H1 (cell line): ENCODE data around the gene F7. TPM values are rescaled to one million over a fixed set of nuclear protein-coding genes. Genes with fewer than 3 reads are reported as not detected.

Source experiments
- CTCF ChIA-PET: fragments of 300-600 bp; sonication (Branson Sonifier 250); formaldehyde crosslinking; loops from one replicate; lab custom pipeline; 2021; ENCODE audit not compliant: partially characterized antibody; lab: Charles Lee
- POLR2A ChIA-PET: fragments of 300-600 bp; sonication (Branson Sonifier 250); formaldehyde crosslinking; loops from one replicate; lab custom pipeline; 2021; ENCODE audit warnings: inconsistent platforms; ENCODE audit not compliant: partially characterized antibody; lab: Charles Lee
- DNase-seq, 2 experiments: peaks; one replicate each; pipeline versions ENCODE4 v3.0.0 to v3.0.0-alpha.2; 2010 to 2022; ENCODE audit warnings: low spot score in 2 of 2, low read depth in 1 of 2, mixed read lengths in 1 of 2
- FAIRE-seq: peaks from 2 replicates; lab custom pipeline; 2011; peaks lifted over from hg19 to GRCh38; lab: Jason Lieb, UNC
- H2AFZ ChIP-seq: 2 replicates; pipeline ENCODE4 v1.8.1; 2012; ENCODE audit warnings: low read length, inconsistent platforms
- H2AK5ac ChIP-seq: 2 replicates; pipeline ENCODE4 v1.6.1; 2013; ENCODE audit warnings: low read depth, low read length
- H2BK120ac ChIP-seq: replicated peaks from 2 replicates; pipeline ENCODE3; 2013; ENCODE audit warnings: low read depth, low read length, inconsistent platforms
- H2BK12ac ChIP-seq: 2 replicates; pipeline ENCODE4 v1.6.1; 2013; ENCODE audit warnings: low read depth, low read length
- H2BK15ac ChIP-seq: 2 replicates; pipeline ENCODE4 v1.6.1; 2013; ENCODE audit warnings: low read length
- H2BK20ac ChIP-seq: 2 replicates; pipeline ENCODE4 v1.6.1; 2013; ENCODE audit warnings: low read length
- H2BK5ac ChIP-seq: 2 replicates; pipeline ENCODE4 v1.6.1; 2013; ENCODE audit warnings: low read depth, low read length
- H3K14ac ChIP-seq: 2 replicates; pipeline ENCODE4 v1.6.1; 2013; ENCODE audit warnings: inconsistent platforms; ENCODE audit not compliant: insufficient read length
- H3K18ac ChIP-seq: 2 replicates; pipeline ENCODE4 v1.6.1; 2013; ENCODE audit warnings: low read length; ENCODE audit errors: extremely low read depth
- H3K23ac ChIP-seq: 2 replicates; pipeline ENCODE4 v1.6.1; 2013; ENCODE audit warnings: inconsistent platforms; ENCODE audit not compliant: insufficient read length
- H3K23me2 ChIP-seq: 2 replicates; pipeline ENCODE4 v1.6.1; 2013; ENCODE audit warnings: low read depth, low read length
- H3K27ac ChIP-seq: 2 replicates; pipeline ENCODE4 v1.6.1; 2011; ENCODE audit warnings: low read depth, low read length, inconsistent platforms
- H3K27me3 ChIP-seq, 4 experiments: replicated peaks in 1 of 4; 1 replicate in 1 of 4; 2 replicates in 3 of 4; pipeline versions ENCODE4 v1.6.1 to v1.8.1; 2011 to 2013; ENCODE audit warnings: low read length in 3 of 4, mild to moderate bottlenecking in 3 of 4, inconsistent platforms in 2 of 4, mixed read lengths in 2 of 4, moderate library complexity in 1 of 4; ENCODE audit not compliant: control insufficient read depth in 3 of 4, insufficient read depth in 3 of 4; ENCODE audit errors: extremely low read depth in 1 of 4
- H3K36me3 ChIP-seq, 4 experiments: 2 replicates each; pipeline versions ENCODE4 v1.6.1 to v1.8.1; 2011 to 2013; ENCODE audit warnings: mild to moderate bottlenecking in 4 of 4, low read length in 3 of 4, moderate library complexity in 2 of 4, control low read depth in 1 of 4, inconsistent platforms in 1 of 4; ENCODE audit not compliant: insufficient read depth in 4 of 4, control insufficient read depth in 2 of 4
- H3K4ac ChIP-seq: replicated peaks from 2 replicates; pipeline ENCODE3; 2013; ENCODE audit warnings: low read length, low read depth, mixed read lengths, inconsistent platforms; ENCODE audit not compliant: insufficient read length
- H3K4me1 ChIP-seq, 4 experiments: replicated peaks in 1 of 4; 1 replicate in 1 of 4; 2 replicates in 3 of 4; pipeline versions ENCODE4 v1.6.1 to v1.8.1; 2011 to 2013; ENCODE audit warnings: low read length in 3 of 4, inconsistent platforms in 2 of 4, mixed read lengths in 1 of 4; ENCODE audit not compliant: insufficient read depth in 4 of 4, control insufficient read depth in 3 of 4
- H3K4me2 ChIP-seq, 2 experiments: 2 replicates each; pipeline versions ENCODE4 v1.6.1 to v1.8.1; 2011 to 2013; ENCODE audit warnings: low read depth in 2 of 2, low read length in 2 of 2, control low read depth in 1 of 2, inconsistent platforms in 1 of 2, mild to moderate bottlenecking in 1 of 2; ENCODE audit not compliant: insufficient read depth in 1 of 2
- H3K4me3 ChIP-seq, 4 experiments: fragments of 200-600, 300-600 bp in 1 of 4; sonication (generic), shearing (Covaris generic), sonication (Bioruptor Twin) in 1 of 4; 2 replicates each; pipeline versions ENCODE4 v1.5.1 to v1.8.1; 2011 to 2016; ENCODE audit warnings: low read length in 4 of 4, low read depth in 3 of 4, control low read depth in 2 of 4, inconsistent platforms in 2 of 4, mild to moderate bottlenecking in 2 of 4, mixed read lengths in 1 of 4, moderate library complexity in 1 of 4; ENCODE audit not compliant: insufficient read depth in 2 of 4; ENCODE audit errors: extremely low read depth in 1 of 4
- H3K56ac ChIP-seq: replicated peaks from 2 replicates; pipeline ENCODE3; 2013; ENCODE audit warnings: low read depth, mild to moderate bottlenecking, mixed read lengths, low read length, inconsistent platforms; ENCODE audit not compliant: insufficient read length
- H3K79me1 ChIP-seq: 2 replicates; pipeline ENCODE4 v1.6.1; 2013; ENCODE audit warnings: low read depth, low read length, control low read depth
- H3K79me2 ChIP-seq, 2 experiments: 2 replicates each; pipeline versions ENCODE4 v1.6.1 to v1.8.1; 2012 to 2013; ENCODE audit warnings: low read length in 2 of 2, mild to moderate bottlenecking in 2 of 2, inconsistent platforms in 1 of 2; ENCODE audit not compliant: insufficient read depth in 2 of 2, control insufficient read depth in 1 of 2
- H3K9ac ChIP-seq, 4 experiments: replicated peaks in 1 of 4; 1 replicate in 1 of 4; 2 replicates in 3 of 4; pipeline versions ENCODE4 v1.6.1 to v1.8.1; 2011 to 2013; ENCODE audit warnings: low read depth in 3 of 4, low read length in 3 of 4, control low read depth in 2 of 4, mild to moderate bottlenecking in 2 of 4, moderate library complexity in 2 of 4, inconsistent platforms in 1 of 4; ENCODE audit errors: extremely low read depth in 1 of 4
- H3K9me3 ChIP-seq, 2 experiments: 2 replicates each; pipeline versions ENCODE4 v1.6.1 to v1.8.1; 2012 to 2013; ENCODE audit warnings: mild to moderate bottlenecking in 2 of 2, moderate library complexity in 2 of 2, control low read depth in 1 of 2, inconsistent platforms in 1 of 2, low read depth in 1 of 2, low read length in 1 of 2, mixed read lengths in 1 of 2; ENCODE audit not compliant: insufficient read depth in 2 of 2
- H4K20me1 ChIP-seq, 2 experiments: replicated peaks in 1 of 2; 2 replicates each; pipeline versions ENCODE3 to v1.8.1; 2011 to 2013; ENCODE audit warnings: inconsistent platforms in 2 of 2, low read length in 2 of 2, mild to moderate bottlenecking in 1 of 2; ENCODE audit not compliant: insufficient read depth in 2 of 2, control insufficient read depth in 1 of 2
- H4K5ac ChIP-seq: 2 replicates; pipeline ENCODE4 v1.6.1; 2013; ENCODE audit warnings: low read length, low read depth, mixed read lengths, inconsistent platforms; ENCODE audit not compliant: insufficient read length
- H4K8ac ChIP-seq: 2 replicates; pipeline ENCODE4 v1.8.0; 2013; ENCODE audit warnings: mild to moderate bottlenecking, moderate library complexity, low read length, inconsistent platforms; ENCODE audit not compliant: insufficient read depth; ENCODE audit errors: extremely low read depth
- H4K91ac ChIP-seq: replicated peaks from 2 replicates; pipeline ENCODE3; 2013; ENCODE audit warnings: low read length, mixed read lengths, inconsistent platforms; ENCODE audit not compliant: insufficient read length
- ATF3 ChIP-seq: IDR thresholded peaks from 2 replicates; pipeline ENCODE4 v1.6.1; 2011; ENCODE audit warnings: low read depth, mild to moderate bottlenecking, low read length; ENCODE audit not compliant: insufficient read depth
- E2F6 ChIP-seq: IDR thresholded peaks from 2 replicates; pipeline ENCODE4 v1.6.1; 2012; ENCODE audit warnings: inconsistent platforms
- FOSL1 ChIP-seq: IDR thresholded peaks from 2 replicates; pipeline ENCODE4 v1.6.1; 2011; ENCODE audit warnings: mild to moderate bottlenecking, low read depth, low read length, moderate library complexity; ENCODE audit not compliant: insufficient read depth
- KDM1A ChIP-seq: fragments of 200-600, 300-600 bp; sonication (generic); IDR thresholded peaks from 2 replicates; pipeline ENCODE4 v1.7.1; 2016; ENCODE audit warnings: mild to moderate bottlenecking, low read length, borderline replicate concordance
- KDM4A ChIP-seq: IDR thresholded peaks from one replicate; pipeline ENCODE4 v1.7.1; 2012; ENCODE audit warnings: low read depth, mild to moderate bottlenecking, moderate library complexity, low read length, inconsistent platforms; ENCODE audit not compliant: severe bottlenecking
- MAX ChIP-seq: IDR thresholded peaks from 2 replicates; pipeline ENCODE4 v1.6.1; 2012; ENCODE audit warnings: inconsistent platforms
- POLR2AphosphoS5 ChIP-seq: IDR thresholded peaks from 2 replicates; pipeline ENCODE4 v1.6.1; 2011; ENCODE audit warnings: low read depth, low read length
- SIN3A ChIP-seq, 2 experiments: IDR thresholded peaks in 1 of 2; conservative IDR thresholded peaks in 1 of 2; 2 replicates each; pipeline ENCODE4 v1.6.1; 2011 to 2012; ENCODE audit warnings: low read length in 2 of 2, improper control_type of control experiment in 1 of 2, low read depth in 1 of 2, mild to moderate bottlenecking in 1 of 2
- SIRT6 ChIP-seq: IDR thresholded peaks from one replicate; pipeline ENCODE4 v1.7.1; 2012; ENCODE audit warnings: low read length, inconsistent platforms
- TAF1 ChIP-seq: IDR thresholded peaks from 2 replicates; pipeline ENCODE4 v1.6.1; 2011; ENCODE audit warnings: mild to moderate bottlenecking, low read depth, low read length
- USF2 ChIP-seq: IDR thresholded peaks from 2 replicates; pipeline ENCODE4 v1.6.1; 2011; ENCODE audit warnings: low read length, improper control_type of control experiment
- YY1 ChIP-seq: IDR thresholded peaks from 2 replicates; pipeline ENCODE4 v1.6.1; 2011; ENCODE audit warnings: low read depth, mild to moderate bottlenecking, low read length
- WGBS, 2 experiments: shearing (Covaris generic) in 1 of 2; methylation state at CpG; one replicate each; pipeline versions ENCODE4 v1.1.6 to v1.1.7; 2013 to 2015; ENCODE audit warnings: low lambda C conversion rate in 2 of 2, mixed read lengths in 2 of 2, inconsistent platforms in 1 of 2, low coverage in 1 of 2, missing lambda C conversion rate in 1 of 2; ENCODE audit not compliant: insufficient replicate concordance in 2 of 2, insufficient coverage in 1 of 2, insufficient read length in 1 of 2; ENCODE audit errors: extremely low coverage in 1 of 2, missing lambda C conversion rate in 1 of 2; 5-methylcytosine and 5-hydroxymethylcytosine counted together
- polyA plus RNA-seq, 7 experiments: library from polyadenylated mRNA; depleted of rRNA in 3 of 7; stranded (reverse) in 5 of 7; unstranded in 2 of 7; fragments of >200 nt in 5 of 7; fragments of 200-250 nt in 2 of 7; gene quantifications; 1 replicate in 5 of 7; 2 replicates in 1 of 7; 4 replicates in 1 of 7; pipeline versions ENCODE4 v1.2.1 to v1.2.3, GENCODE V29; 2011 to 2013; ENCODE audit warnings: missing spikeins in 2 of 7, mixed read lengths in 2 of 7
- total RNA-seq: library from RNA; stranded (reverse); fragmentation: NEBNext Ultra II Directional; extraction: Animal tissue kit (Norgen Biotek cat#: 25700); gene quantifications from 2 replicates; pipeline ENCODE4 v1.2.1, GENCODE V29; 2021

The F7 gene
- total and polyA plus RNA-seq, 2 of the 8 experiments (the other 6 are each of a cell fraction or from before 2014, with no cell fraction given), result 0.43 to 0.98 TPM

DNA sequence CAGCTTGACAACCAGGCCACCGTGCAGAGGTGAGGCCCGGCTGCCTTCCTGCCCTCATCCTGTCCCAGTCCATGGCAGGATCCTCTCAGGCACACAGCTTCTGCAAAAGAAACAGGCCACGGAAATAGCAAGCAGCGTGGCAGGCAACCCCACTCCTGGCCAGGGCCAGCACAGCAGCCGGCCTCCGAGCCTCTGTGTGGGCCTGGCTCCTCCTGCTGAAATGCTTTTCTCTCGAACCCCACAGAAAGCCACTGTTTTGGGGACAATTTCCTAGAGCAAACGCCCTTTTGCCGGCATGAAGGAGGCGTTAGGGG is 39.5 kb upstream of the F7 start:
- Histone ChIP-seq H3K56ac (no peak overlapping the region), H2AFZ (no peak overlapping the region), H3K27me3 (no peaks in the 10 kb centered on the region), H3K79me2 (no peaks in the 10 kb centered on the region), H3K4me2 (no peak overlapping the region), H3K79me1 (no peaks in the 10 kb centered on the region), H3K9ac (no peak overlapping the region), H4K20me1 (peaks cover 0 to 1% of the 10 kb centered on the region in 2 experiments), H4K91ac (no peak overlapping the region), H3K4me1 (peaks cover 0 to 6% (median 0%) of the 10 kb centered on the region in 4 experiments; a peak in 2 of 7 replicates), H4K8ac (no peak overlapping the region), H3K27ac (no peak overlapping the region), H2BK12ac (no peak overlapping the region), H3K9me3 (no peaks in the 10 kb centered on the region), H3K23ac (no peak overlapping the region), H3K4ac (no peak overlapping the region), H3K14ac (no peak overlapping the region), H3K18ac (no peak overlapping the region), H2BK120ac (no peak overlapping the region), H3K4me3 (no peak overlapping the region), H2BK15ac (no peak overlapping the region), H2BK5ac (no peak overlapping the region), H3K23me2 (0 out of 2 replicates have a peak, but pooled peaks cover 1% of the 10 kb centered on the region), H4K5ac (no peak overlapping the region), H2AK5ac (no peak overlapping the region), H2BK20ac (no peak overlapping the region), H3K36me3 (no peaks in the 10 kb centered on the region)
- FAIRE-seq (no peak), DNase-seq (no peak)
- ChIA-PET CTCF (interaction anchor here (0.7 to 2.8 kb wide), 6 partner anchors 18 to 124 kb away, joined by 3 to 19 read pairs (median 4); no protein-coding TSS in a partner anchor), POLR2A (no interaction called here)
- WGBS, 2 experiments, result 92% methylated on average over 10 of the region's 10 CpGs; no CpG with 5 or more reads in 1 of the 2 experiments
- no peak for TF ChIP-seq KDM4A
- no peak for TF ChIP-seq SIRT6
- no peak for TF ChIP-seq POLR2AphosphoS5
- no peak for TF ChIP-seq TAF1
- TF ChIP-seq ATF3, result no peak
- TF ChIP-seq KDM1A, result no peak
- TF ChIP-seq E2F6, result no peak
- TF ChIP-seq USF2, result no peak
- TF ChIP-seq YY1, result no peak
- TF ChIP-seq FOSL1, result no peak
- TF ChIP-seq SIN3A (conservative IDR thresholded peaks at IDR 0.05 in 1 of 2, IDR thresholded peaks at IDR 0.05 in 1 of 2; ENCODE audit: low read depth in 1 of 2, low read length in 2 of 2), result no peak
- TF ChIP-seq MAX, result no peak
